ENCODE results near the gene MYL10. TPM values are rescaled to one million over a fixed set of nuclear protein-coding genes. Genes with fewer than 3 reads are reported as not detected.

The MYL10 gene
- total RNA-seq, 1 experiment from 2014 or later = 0.30 TPM

DNA sequence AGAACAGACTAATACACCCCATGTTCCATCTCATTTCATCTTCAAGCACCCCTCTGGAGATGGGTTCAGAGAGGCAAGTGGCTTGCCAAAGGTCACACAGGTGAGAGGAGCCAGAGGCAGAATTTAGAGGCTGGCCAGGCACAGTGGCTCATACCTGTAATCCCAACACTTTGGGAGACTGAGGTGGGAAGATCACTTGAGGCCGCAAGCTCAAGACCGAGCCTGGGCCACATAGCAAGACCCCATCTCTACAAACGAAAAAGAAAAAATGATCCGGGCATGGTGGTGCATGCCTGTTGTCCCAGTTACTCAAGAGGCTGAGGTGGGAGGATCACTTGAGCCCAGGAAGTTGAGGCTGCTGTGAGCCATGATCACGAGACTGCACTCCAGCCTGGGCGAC lies 34.7 kb upstream of the MYL10 start:
- CTCF ChIA-PET = no interaction called here
- Histone ChIP-seq H3K27me3 (replicated peaks; ENCODE audit: insufficient read depth, low read depth, low read length, poor library complexity) (no peaks in the 10 kb centered on the region), H3K27ac (ENCODE audit: low read depth, low read length, poor library complexity, severe bottlenecking) (no peak overlapping the region), H3K9me3 (ENCODE audit: low read depth, low read length, poor library complexity, severe bottlenecking) (no peaks in the 10 kb centered on the region), H3K36me3 (ENCODE audit: insufficient read depth, low read length, poor library complexity, severe bottlenecking) (no peaks in the 10 kb centered on the region), H3K4me1 (ENCODE audit: insufficient read depth, low read length, poor library complexity, severe bottlenecking) (no peaks in the 10 kb centered on the region), H3K4me3 (ENCODE audit: low read depth, low read length, poor library complexity, severe bottlenecking) (no peak overlapping the region)
- TF ChIP-seq EZH2 (IDR thresholded peaks at IDR 0.05; ENCODE audit: borderline replicate concordance, low read depth, low read length, poor library complexity, severe bottlenecking) (no peak), CTCF (conservative IDR thresholded peaks at IDR 0.05; ENCODE audit: low read depth, low read length) (no peak)
- no peak for DNase-seq (ENCODE audit: low spot score)
- intact Hi-C loops (cut with micrococcal nuclease; ENCODE audit: unreplicated experiment) = no loop called here
- POLR2A ChIA-PET (ENCODE audit: low non-redundant PET) = no interaction called here
- BruUV-seq (replicated peaks) = no TSS peak

DNA sequence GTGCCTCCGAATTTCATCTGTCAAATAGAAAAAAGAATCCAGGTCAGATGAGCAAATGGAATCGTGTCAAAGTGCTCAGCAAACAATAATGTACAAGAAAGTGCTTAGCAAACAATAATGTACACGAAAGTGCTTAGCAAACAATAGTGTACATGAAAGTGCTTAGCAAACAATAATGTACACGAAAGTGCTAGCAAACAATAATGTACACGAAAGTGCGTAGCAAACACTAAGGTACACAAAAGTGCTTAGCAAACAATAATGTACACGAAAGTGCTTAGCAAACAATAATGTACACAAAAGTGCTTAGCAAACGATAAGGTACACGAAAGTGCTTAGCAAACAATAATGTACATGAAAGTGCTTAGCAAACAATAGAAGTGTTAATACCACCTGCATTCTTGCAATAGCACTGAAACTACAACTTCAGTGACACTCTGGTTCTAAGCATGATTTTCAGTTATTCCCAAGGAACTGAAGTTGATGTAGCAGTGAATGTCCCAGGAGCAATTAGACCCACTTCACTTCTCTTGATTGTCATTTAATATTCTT lies 33.4 kb upstream of the MYL10 start:
- intact Hi-C loops (cut with micrococcal nuclease; ENCODE audit: unreplicated experiment) = no loop called here
- Histone ChIP-seq H3K27ac (ENCODE audit: low read depth, low read length, poor library complexity, severe bottlenecking) (no peak overlapping the region), H3K4me1 (ENCODE audit: insufficient read depth, low read length, poor library complexity, severe bottlenecking) (no peaks in the 10 kb centered on the region), H3K27me3 (replicated peaks; ENCODE audit: insufficient read depth, low read depth, low read length, poor library complexity) (no peaks in the 10 kb centered on the region), H3K4me3 (ENCODE audit: low read depth, low read length, poor library complexity, severe bottlenecking) (no peak overlapping the region), H3K36me3 (ENCODE audit: insufficient read depth, low read length, poor library complexity, severe bottlenecking) (no peaks in the 10 kb centered on the region), H3K9me3 (ENCODE audit: low read depth, low read length, poor library complexity, severe bottlenecking) (no peaks in the 10 kb centered on the region)
- ChIA-PET POLR2A (ENCODE audit: low non-redundant PET) (no interaction called here), CTCF (no interaction called here)
- DNase-seq (ENCODE audit: low spot score) = no peak
- no TSS peak for BruUV-seq (replicated peaks)
- TF ChIP-seq CTCF (conservative IDR thresholded peaks at IDR 0.05; ENCODE audit: low read depth, low read length) (no peak), EZH2 (IDR thresholded peaks at IDR 0.05; ENCODE audit: borderline replicate concordance, low read depth, low read length, poor library complexity, severe bottlenecking) (no peak)

DNA sequence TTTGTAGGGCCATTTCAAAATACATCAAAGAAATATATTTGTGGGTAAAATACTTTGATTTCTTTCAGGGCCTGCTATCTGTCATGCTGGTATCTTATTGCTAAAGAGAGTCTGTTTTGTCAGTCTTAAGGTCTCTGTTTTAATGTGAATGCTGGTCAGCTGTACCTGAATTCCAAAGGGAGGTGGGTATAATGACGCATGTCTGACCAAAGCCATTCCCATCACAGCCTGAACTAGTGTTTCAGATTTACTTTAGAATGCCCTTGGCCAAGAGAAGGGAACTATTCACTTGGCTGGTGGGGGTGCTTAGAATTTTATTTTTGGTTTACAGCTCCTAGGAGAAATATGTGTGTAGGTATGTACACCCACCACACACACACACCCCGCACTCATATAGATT lies 30.6 kb upstream of the MYL10 start:
- ChIA-PET CTCF (no interaction called here), POLR2A (ENCODE audit: low non-redundant PET) (no interaction called here)
- intact Hi-C loops (cut with micrococcal nuclease; ENCODE audit: unreplicated experiment) = no loop called here
- Histone ChIP-seq H3K4me3 (ENCODE audit: low read depth, low read length, poor library complexity, severe bottlenecking) (no peak overlapping the region), H3K27ac (ENCODE audit: low read depth, low read length, poor library complexity, severe bottlenecking) (no peak overlapping the region), H3K27me3 (replicated peaks; ENCODE audit: insufficient read depth, low read depth, low read length, poor library complexity) (no peaks in the 10 kb centered on the region), H3K9me3 (ENCODE audit: low read depth, low read length, poor library complexity, severe bottlenecking) (no peaks in the 10 kb centered on the region), H3K4me1 (ENCODE audit: insufficient read depth, low read length, poor library complexity, severe bottlenecking) (no peaks in the 10 kb centered on the region), H3K36me3 (ENCODE audit: insufficient read depth, low read length, poor library complexity, severe bottlenecking) (no peaks in the 10 kb centered on the region)
- BruUV-seq (replicated peaks) = no TSS peak
- no peak for DNase-seq (ENCODE audit: low spot score)
- TF ChIP-seq CTCF (conservative IDR thresholded peaks at IDR 0.05; ENCODE audit: low read depth, low read length) = no peak
- no peak for TF ChIP-seq EZH2 (IDR thresholded peaks at IDR 0.05; ENCODE audit: borderline replicate concordance, low read depth, low read length, poor library complexity, severe bottlenecking)

All from A673 (cell line).